Measurements from ENCODE around the gene TAF5.
A peak's percentile ranks its signal among the peaks of the same experiment; 100 is the strongest.
"Not testable (repeated sequence)": the region's sequence is repeated elsewhere in the genome, so short reads cannot be mapped to it uniquely, and the experiment has no call there.

TAF5 gene

DNA sequence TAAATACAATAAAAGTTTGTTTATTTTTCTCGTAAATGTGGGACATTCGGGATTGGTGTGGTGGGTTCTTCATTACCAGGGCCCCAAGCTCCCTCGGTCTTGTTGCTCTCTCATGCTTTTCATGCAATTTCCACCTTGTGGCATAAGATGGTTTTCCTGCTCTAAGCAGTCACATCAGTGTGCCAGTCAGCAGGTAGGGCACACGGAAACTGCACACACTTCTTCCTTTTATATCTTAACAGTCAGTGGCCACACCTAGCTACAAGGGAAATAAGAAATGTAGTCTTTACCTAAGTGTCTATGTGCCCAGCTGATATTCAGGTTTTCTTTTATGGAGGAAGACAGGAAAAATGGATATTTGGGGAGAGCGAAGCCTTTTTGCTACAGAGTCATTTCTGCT lies 6.5 kb downstream of the TAF5 start:
- no peaks in the 10 kb centered on the region for H3K27me3 Mint-ChIP-seq (ENCODE audit: low read depth)
- H3K27ac Mint-ChIP-seq: no peak overlapping the region
- peaks cover 17% of the 10 kb centered on the region for H3K4me1 Mint-ChIP-seq (ENCODE audit: low read depth)
- no peaks in the 10 kb centered on the region for H3K9me3 Mint-ChIP-seq
- no peak for DNase-seq (ENCODE audit: low spot score)
- peaks cover 30% of the 10 kb centered on the region for H3K36me3 Mint-ChIP-seq (ENCODE audit: low read depth)
- H3K4me3 Mint-ChIP-seq: no peak overlapping the region

DNA sequence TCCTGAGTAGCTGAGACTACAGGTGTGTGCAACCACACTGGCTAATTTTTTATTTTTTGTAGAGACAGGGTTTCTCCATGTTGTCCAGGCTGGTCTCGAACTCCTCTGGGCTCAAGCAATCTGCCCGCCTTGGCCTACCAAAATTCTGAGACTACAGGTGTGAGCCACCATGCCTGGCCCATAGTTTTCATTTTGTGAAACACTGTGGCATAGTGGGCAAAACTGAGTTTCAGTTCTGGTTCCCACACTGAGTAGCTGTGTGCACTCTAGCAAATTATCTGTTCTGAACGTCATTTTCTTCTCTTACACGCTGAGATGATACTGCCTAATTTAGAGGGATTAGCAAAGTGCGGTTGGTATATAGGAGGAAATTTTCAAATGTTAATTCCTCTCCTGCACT lies 15.0 kb downstream of the TAF5 start:
- Mint-ChIP-seq H3K4me3 (no peak overlapping the region), H3K27me3 (ENCODE audit: low read depth) (no peaks in the 10 kb centered on the region), H3K4me1 (ENCODE audit: low read depth) (no peaks in the 10 kb centered on the region), H3K27ac (no peak overlapping the region), H3K36me3 (ENCODE audit: low read depth) (peaks cover 41% of the 10 kb centered on the region), H3K9me3 (no peaks in the 10 kb centered on the region)
- DNase-seq (ENCODE audit: low spot score): no peak

DNA sequence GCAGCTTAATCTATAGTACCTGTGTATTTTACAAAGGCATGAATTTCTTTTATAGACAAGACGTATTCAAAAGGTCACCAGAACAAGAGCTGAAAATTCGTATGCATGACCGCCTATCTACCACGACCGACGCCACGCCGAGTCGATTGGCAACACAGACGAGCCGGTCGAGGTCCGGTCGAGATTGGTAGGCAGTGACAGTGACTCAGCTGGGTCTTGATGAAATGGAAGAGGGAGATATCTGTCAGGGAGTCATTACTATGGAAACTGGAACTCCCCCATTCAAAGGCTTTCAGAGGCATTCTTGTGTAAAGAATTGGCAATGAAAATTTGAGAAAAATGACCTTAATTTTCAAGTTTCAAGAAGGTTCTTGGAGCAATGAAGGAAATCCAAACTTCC lies 26.4 kb downstream of the TAF5 start:
- no peak for DNase-seq (ENCODE audit: low spot score)
- Mint-ChIP-seq H3K4me1 (ENCODE audit: low read depth) (peaks cover 39% of the 10 kb centered on the region), H3K4me3 (peak overlapping the region; percentile 48), H3K27me3 (ENCODE audit: low read depth) (no peaks in the 10 kb centered on the region), H3K36me3 (ENCODE audit: low read depth) (peaks cover 41% of the 10 kb centered on the region), H3K9me3 (no peaks in the 10 kb centered on the region), H3K27ac (peak overlapping the region; percentile 54)

DNA sequence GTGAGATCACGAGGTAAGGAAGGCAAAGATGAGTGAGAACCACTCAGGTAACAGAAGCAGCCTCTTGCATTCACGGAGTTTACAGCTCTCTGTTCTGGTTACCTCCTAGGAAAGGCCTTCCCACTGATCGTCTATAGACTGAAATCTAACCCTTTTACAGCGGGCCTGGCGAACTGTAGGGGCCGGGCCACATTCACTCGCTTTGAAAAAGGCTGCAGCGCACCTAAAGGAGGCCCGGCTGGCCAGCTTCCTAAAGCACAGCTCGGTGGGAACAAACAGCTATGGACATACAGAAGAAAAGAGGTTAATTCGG lies 27.9 kb downstream of the TAF5 start:
- peaks cover 41% of the 10 kb centered on the region for H3K4me1 Mint-ChIP-seq (ENCODE audit: low read depth)
- peaks cover 51% of the 10 kb centered on the region for H3K36me3 Mint-ChIP-seq (ENCODE audit: low read depth)
- H3K27me3 Mint-ChIP-seq (ENCODE audit: low read depth): no peaks in the 10 kb centered on the region
- H3K4me3 Mint-ChIP-seq: peak overlapping the region; percentile 98
- peak overlapping the region; percentile 93 for H3K27ac Mint-ChIP-seq
- DNase-seq (ENCODE audit: low spot score): no peak
- H3K9me3 Mint-ChIP-seq: no peaks in the 10 kb centered on the region

DNA sequence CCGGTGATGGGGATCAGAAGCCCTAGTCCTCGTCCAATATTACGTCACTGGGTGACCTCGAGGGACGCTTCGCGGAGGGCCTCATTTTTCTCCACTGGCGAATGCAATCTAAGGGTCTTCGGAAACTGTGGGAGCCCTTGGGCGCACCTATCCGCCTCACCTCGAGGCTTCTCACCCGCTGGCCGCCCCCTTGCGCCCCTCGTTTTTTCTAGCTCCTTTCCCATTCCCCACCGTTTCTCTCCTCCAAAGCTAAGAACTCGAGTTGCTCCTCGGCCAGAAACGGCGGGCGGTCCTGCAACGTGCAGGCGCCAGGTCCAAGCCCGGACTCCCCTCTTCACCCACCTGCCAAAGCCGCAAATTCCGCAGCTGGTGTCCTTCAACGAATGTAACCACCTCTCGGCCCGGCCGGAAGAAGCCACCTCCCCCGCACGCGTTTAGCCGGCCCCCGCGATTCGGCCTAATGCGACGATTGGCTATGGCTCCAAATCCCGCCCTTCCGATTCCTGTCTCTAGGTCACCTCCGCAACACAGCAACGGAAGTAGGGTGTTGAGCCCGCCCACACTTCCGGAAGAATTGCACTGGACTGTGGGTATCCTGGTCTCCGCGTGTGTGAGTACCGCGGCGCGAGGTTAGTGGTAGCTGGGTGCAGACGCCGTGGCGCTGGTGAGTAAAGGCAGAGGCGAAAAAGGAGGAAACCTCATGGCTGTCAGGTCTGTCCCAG lies 28.5 kb downstream of the TAF5 start, which contains the start of the genes ATP5MK and PDCD11:
Gene ATP5MK (minus strand): TSS at position 409 of the 722 bp plus-strand sequence. CDS start 4,018 bp downstream, outside the sequence.
Gene PDCD11 (plus strand): TSS at position 560 of the 722 bp plus-strand sequence. CDS start 1,801 bp downstream, outside the sequence.
- DNase-seq (ENCODE audit: low spot score): peak; percentile 98
- H3K4me1 Mint-ChIP-seq (ENCODE audit: low read depth): peaks cover 41% of the 10 kb centered on the region
- H3K27me3 Mint-ChIP-seq (ENCODE audit: low read depth): no peaks in the 10 kb centered on the region
- H3K36me3 Mint-ChIP-seq (ENCODE audit: low read depth): peaks cover 47% of the 10 kb centered on the region
- peak within 1 kb of the TSS; percentile 93 for H3K27ac Mint-ChIP-seq
- peak within 1 kb of the TSS; percentile 98 for H3K4me3 Mint-ChIP-seq
- H3K9me3 Mint-ChIP-seq: no peaks in the 10 kb centered on the region

DNA sequence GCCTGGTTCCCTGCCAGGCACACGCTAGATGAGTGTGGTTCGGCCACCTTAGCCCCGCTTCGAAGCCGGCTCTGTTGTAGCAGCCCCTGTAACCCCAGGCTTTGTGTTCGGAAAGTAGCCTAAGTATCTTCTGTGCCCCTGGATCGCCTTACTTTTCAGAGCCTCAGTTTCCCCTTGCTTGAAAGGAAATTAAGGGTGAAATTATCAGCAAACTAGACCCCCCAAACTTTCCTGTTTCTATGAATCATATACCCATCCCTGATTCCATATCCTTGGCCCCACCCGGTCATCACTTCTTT lies 29.0 kb downstream of the TAF5 start:
- Mint-ChIP-seq H3K4me3 (peak overlapping the region; percentile 98), H3K9me3 (no peaks in the 10 kb centered on the region), H3K27ac (peak overlapping the region; percentile 93), H3K27me3 (ENCODE audit: low read depth) (no peaks in the 10 kb centered on the region), H3K36me3 (ENCODE audit: low read depth) (peaks cover 46% of the 10 kb centered on the region), H3K4me1 (ENCODE audit: low read depth) (peaks cover 41% of the 10 kb centered on the region)
- no peak for DNase-seq (ENCODE audit: low spot score)

DNA sequence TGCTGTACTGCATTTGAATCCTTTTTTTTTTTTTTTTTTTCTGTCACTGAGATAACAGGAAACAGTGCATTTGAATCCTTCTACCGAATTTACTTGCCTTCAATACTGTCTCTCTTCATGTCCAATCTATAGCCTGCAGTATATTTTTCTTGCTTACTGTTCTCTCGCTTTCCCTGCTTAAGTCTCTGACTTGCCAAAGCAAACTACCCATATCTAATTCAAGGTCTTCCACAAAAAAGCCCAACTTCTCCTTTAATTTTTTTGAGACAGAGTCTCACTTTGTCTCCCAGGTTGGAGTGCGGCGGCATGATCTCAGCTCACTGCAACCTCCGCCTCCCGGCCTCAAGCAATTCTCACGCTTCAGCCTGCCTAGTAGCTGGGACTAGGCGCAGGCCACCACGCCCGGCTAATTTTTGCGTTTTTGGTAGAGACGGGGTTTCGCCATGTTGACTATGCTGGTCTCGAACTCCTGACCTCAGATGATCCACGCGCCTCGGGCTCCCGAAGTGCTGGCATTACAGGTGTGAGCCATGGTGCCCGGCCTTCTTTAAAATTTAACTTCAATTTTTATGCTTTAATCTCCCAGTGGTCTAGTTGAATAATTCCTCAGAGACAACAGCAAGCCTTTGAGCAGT lies 29.5 kb downstream of the TAF5 start:
- peaks cover 41% of the 10 kb centered on the region for H3K4me1 Mint-ChIP-seq (ENCODE audit: low read depth)
- H3K27me3 Mint-ChIP-seq (ENCODE audit: low read depth): no peaks in the 10 kb centered on the region
- H3K36me3 Mint-ChIP-seq (ENCODE audit: low read depth): peaks cover 45% of the 10 kb centered on the region
- H3K27ac Mint-ChIP-seq: peak overlapping the region; percentile 93
- DNase-seq (ENCODE audit: low spot score): no peak
- H3K9me3 Mint-ChIP-seq: no peaks in the 10 kb centered on the region
- H3K4me3 Mint-ChIP-seq: peak overlapping the region; percentile 98

DNA sequence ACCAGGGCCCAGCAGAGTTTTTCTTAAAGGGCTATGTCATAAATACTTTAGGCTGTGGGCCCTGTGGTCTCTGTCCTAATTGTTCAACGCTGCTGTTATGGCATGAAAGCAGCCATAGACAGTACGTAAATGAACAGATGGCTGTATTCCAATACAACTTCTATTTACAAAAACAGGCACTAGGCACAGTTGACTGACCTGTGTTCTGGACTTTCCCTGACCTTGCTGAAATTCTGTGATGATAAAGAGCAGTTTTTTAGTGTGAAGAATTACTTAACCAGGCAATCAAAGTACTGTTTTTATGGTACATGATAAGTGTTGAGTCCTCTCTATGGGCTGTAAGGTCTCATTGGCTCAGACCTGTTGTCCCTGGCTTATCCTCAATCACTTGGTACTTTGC lies 45.8 kb downstream of the TAF5 start:
- H3K4me3 Mint-ChIP-seq: no peak overlapping the region
- H3K9me3 Mint-ChIP-seq: no peaks in the 10 kb centered on the region
- no peak overlapping the region for H3K27ac Mint-ChIP-seq
- peaks cover 69% of the 10 kb centered on the region for H3K36me3 Mint-ChIP-seq (ENCODE audit: low read depth)
- DNase-seq (ENCODE audit: low spot score): no peak
- no peaks in the 10 kb centered on the region for H3K27me3 Mint-ChIP-seq (ENCODE audit: low read depth)
- peaks cover 1% of the 10 kb centered on the region for H3K4me1 Mint-ChIP-seq (ENCODE audit: low read depth)

DNA sequence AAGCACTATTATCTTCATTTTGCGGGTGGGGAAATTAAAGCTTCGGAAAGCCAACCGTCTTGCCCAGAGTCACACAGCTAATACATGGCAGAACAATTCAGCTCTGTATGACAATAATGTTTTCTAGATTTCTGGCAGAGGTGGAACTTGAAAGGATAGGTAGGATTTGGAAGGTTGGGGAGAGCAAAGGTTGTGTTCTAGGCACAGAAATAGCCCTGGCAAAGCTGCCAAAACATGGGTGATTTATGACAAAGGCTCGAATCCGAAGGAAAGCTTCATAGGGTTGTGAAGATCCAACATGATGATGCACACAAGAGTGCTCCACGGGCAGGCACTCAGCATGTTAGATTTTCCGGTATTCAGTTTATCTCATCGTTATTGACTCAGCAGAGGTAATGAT lies 47.8 kb downstream of the TAF5 start:
- no peaks in the 10 kb centered on the region for H3K27me3 Mint-ChIP-seq (ENCODE audit: low read depth)
- H3K4me3 Mint-ChIP-seq: no peak overlapping the region
- no peaks in the 10 kb centered on the region for H3K4me1 Mint-ChIP-seq (ENCODE audit: low read depth)
- no peak overlapping the region for H3K27ac Mint-ChIP-seq
- no peak for DNase-seq (ENCODE audit: low spot score)
- no peaks in the 10 kb centered on the region for H3K9me3 Mint-ChIP-seq
- H3K36me3 Mint-ChIP-seq (ENCODE audit: low read depth): peaks cover 66% of the 10 kb centered on the region

DNA sequence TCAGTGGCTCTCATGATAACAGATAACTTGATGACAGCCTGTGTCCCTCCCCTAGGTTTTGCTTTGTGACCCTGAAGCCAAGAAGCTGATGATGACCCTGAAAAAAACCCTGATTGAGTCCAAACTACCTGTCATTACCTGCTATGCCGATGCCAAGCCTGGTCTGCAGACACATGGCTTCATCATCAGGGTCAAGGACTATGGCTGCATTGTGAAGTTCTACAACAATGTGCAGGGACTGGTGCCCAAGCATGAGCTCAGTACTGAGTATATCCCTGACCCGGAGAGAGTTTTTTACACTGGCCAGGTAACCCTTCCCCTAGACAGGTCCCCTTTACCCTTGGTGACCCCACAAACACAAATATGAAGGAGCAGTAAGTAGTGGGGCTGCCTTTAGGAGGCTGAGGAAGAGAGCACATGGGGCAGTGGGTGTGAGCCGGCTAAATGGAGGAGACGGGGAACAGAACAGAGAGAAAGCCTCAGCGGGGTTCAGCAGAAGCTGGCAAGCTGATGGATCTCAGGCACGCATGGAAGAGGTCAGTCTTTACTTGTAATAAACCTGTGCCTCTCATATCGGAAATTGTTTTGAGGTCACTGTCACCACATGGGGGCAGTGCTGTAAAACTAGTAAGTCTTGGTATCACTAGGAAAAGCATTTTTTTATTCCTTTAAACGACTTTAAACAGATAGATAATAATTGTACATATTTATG lies 48.8 kb downstream of the TAF5 start:
- Mint-ChIP-seq H3K4me3 (no peak overlapping the region), H3K27me3 (ENCODE audit: low read depth) (no peaks in the 10 kb centered on the region), H3K27ac (no peak overlapping the region), H3K9me3 (no peaks in the 10 kb centered on the region), H3K36me3 (ENCODE audit: low read depth) (peaks cover 72% of the 10 kb centered on the region), H3K4me1 (ENCODE audit: low read depth) (no peaks in the 10 kb centered on the region)
- peak; percentile 31 for DNase-seq (ENCODE audit: low spot score)

DNA sequence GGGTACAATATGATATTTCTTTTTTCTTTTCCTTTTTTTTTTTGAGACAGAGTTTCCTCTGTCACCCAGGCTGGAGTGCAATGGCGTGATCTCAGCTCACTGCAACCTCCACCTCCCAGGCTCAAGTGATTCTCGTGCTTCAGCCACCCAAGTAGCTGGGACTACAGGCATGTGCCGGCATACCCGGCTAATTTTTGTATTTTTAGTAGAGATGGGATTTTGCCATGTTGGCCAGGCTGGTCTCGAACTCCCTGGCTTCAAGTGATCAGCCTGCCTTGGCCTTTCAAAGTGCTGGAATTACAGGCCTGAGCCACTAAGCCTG lies 49.3 kb downstream of the TAF5 start:
- not testable (repeated sequence) for H3K27me3 Mint-ChIP-seq (ENCODE audit: low read depth); H3K4me1 Mint-ChIP-seq (ENCODE audit: low read depth); H3K27ac Mint-ChIP-seq; H3K9me3 Mint-ChIP-seq; DNase-seq (ENCODE audit: low spot score); H3K4me3 Mint-ChIP-seq
- H3K36me3 Mint-ChIP-seq (ENCODE audit: low read depth): peaks cover 74% of the 10 kb centered on the region

DNA sequence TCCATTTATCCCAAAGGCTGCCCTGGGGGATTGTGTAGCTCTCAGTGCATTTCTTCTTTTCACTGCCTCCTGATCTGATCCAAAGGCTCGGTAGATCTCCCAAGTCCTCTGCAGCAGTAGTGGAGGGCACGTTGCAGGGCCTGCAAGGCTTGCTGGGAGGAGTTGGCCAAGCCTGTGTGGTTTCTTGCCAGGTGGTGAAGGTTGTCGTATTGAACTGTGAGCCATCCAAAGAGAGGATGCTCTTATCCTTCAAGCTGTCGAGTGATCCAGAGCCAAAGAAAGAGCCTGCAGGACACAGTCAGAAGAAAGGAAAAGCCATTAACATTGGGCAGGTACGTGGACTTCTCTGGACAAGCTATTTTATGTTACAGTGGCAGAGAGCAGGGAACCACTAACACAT lies 49.8 kb downstream of the TAF5 start:
- Mint-ChIP-seq H3K27me3 (ENCODE audit: low read depth) (no peaks in the 10 kb centered on the region), H3K27ac (no peak overlapping the region), H3K4me1 (ENCODE audit: low read depth) (no peaks in the 10 kb centered on the region), H3K4me3 (no peak overlapping the region), H3K9me3 (no peaks in the 10 kb centered on the region), H3K36me3 (ENCODE audit: low read depth) (peaks cover 77% of the 10 kb centered on the region)
- DNase-seq (ENCODE audit: low spot score): no peak

DNA sequence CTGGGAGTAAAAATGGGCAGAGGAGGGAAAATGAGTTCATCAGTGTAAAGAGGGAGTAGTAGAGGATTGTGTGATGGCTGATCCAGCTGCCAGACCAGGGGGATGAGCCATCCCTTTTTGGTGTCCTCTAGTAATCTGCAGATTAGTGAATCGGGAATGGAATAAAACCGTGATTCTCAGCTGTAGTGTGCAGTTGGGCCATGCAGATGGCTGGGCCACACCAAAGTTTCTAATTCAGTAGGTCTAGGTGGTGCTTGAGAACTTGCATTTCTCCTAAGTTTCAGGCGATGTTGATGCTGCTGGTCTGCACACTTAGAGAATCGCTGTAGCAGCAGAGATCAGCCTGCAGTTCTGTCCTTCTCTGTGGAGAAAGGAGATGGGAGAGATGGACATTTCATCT lies 51.3 kb downstream of the TAF5 start:
- H3K4me1 Mint-ChIP-seq (ENCODE audit: low read depth): no peaks in the 10 kb centered on the region
- no peak overlapping the region for H3K4me3 Mint-ChIP-seq
- no peak overlapping the region for H3K27ac Mint-ChIP-seq
- H3K9me3 Mint-ChIP-seq: no peaks in the 10 kb centered on the region
- DNase-seq (ENCODE audit: low spot score): no peak
- no peaks in the 10 kb centered on the region for H3K27me3 Mint-ChIP-seq (ENCODE audit: low read depth)
- peaks cover 75% of the 10 kb centered on the region for H3K36me3 Mint-ChIP-seq (ENCODE audit: low read depth)

DNA sequence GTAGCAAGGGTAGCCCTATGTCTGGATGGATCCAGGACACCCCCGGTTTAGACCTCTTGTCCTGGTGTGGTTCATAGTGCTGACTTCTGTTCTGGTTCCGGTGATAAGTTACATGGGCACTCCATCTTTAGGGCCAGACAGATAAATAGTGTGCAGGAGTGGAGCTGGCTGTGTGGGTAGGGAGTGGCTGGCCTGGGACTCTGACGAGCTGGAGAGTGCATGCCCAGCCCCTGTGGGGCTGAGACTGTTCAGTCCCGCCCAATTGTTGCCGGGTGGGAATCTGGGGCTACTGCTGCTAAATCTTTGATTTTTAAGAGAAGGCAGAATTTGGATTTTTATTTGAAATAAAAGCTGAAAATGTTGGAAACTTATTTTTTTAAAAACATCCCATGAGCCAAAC lies 56.0 kb downstream of the TAF5 start:
- no peaks in the 10 kb centered on the region for H3K27me3 Mint-ChIP-seq (ENCODE audit: low read depth)
- H3K27ac Mint-ChIP-seq: no peak overlapping the region
- no peaks in the 10 kb centered on the region for H3K9me3 Mint-ChIP-seq
- no peak for DNase-seq (ENCODE audit: low spot score)
- H3K36me3 Mint-ChIP-seq (ENCODE audit: low read depth): peaks cover 57% of the 10 kb centered on the region
- H3K4me1 Mint-ChIP-seq (ENCODE audit: low read depth): peaks cover 11% of the 10 kb centered on the region
- H3K4me3 Mint-ChIP-seq: no peak overlapping the region

Measured in T-helper 2 cell treated with Interferon-gamma antibody and Interleukin-4, amounts not matched to agents 5 μg/mL and 100 μg/mL, for 36 hours (primary cell).